Stimulated activated CD4-positive, alpha-beta T cell treated with anti-CD3 and anti-CD28 coated beads, Interleukin-12 subunit alpha, Interleukin-12 subunit beta, amount 100 ng/mL, for 4 hours (primary cell): ENCODE measurements around the gene CRTC1.
"Not testable (repeated sequence)": the region's sequence is repeated elsewhere in the genome, so short reads cannot be mapped to it uniquely, and the experiment has no call there.

Experiments
- DNase-seq: peaks from one replicate; pipeline ENCODE4 v3.0.0-alpha.2; 2020

The CRTC1 gene

GRCh38 chr19:18669883-18670282, 13.6 kb upstream of the CRTC1 start:
- no peak for DNase-seq

DNA sequence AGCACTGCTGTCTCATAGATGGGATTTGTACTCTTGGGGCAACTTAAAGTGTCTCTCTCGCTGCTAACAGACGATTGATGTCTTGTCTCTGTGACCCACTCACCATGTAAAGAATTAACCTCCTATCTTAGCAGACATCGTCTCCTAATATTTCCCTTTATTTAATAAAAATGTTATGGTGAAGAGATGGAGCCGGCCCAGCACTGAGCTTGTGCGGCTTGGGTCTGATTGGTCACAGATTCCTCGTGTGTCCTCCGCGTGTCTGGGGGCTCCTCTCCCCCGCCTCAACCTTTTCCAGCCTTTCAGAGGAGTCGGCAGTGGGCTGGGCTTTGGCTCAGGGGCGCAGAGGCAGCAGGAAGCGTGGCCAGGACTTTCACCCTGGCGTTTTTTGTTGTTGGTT, 13.2 kb upstream of the CRTC1 start:
- no peak for DNase-seq

DNA sequence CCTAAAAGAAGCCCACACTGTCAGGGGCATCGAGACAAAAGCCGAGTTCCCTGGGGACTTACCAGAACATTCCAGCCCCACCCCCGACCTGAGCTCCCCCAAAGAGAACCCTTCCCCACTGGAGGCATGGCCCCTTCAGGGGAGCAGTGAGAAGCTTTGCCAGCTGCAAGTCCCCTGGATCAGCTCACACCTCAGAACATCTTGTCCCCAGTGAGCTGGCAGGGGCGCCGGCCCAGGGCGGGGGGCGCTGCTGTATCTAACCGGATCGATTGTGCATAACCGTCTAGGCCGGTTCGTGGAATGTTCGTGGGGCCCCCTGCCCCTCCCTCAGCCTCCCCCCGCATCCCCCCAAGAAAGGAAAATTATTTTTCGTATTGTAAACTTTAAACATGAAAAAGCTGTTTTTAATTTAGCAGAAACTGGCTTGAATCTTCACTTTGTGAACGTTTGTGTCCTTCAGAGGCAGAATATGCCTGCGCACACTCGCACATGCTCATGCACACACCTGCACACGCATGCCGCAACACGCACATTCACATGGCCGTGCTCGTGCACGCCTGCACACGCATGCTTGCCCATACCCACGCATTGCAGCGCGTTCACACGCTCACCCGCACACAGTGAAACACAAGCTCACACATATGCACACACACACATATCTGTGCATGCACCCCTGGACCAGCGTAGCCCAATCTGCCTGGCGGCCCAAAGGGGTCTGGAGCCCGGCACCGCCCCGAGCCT, 12.0 kb upstream of the CRTC1 start:
- no peak for DNase-seq

- no peak for DNase-seq
These were observed 11.4 kb upstream of the CRTC1 start for GRCh38 chr19:18672044-18672451.

DNA sequence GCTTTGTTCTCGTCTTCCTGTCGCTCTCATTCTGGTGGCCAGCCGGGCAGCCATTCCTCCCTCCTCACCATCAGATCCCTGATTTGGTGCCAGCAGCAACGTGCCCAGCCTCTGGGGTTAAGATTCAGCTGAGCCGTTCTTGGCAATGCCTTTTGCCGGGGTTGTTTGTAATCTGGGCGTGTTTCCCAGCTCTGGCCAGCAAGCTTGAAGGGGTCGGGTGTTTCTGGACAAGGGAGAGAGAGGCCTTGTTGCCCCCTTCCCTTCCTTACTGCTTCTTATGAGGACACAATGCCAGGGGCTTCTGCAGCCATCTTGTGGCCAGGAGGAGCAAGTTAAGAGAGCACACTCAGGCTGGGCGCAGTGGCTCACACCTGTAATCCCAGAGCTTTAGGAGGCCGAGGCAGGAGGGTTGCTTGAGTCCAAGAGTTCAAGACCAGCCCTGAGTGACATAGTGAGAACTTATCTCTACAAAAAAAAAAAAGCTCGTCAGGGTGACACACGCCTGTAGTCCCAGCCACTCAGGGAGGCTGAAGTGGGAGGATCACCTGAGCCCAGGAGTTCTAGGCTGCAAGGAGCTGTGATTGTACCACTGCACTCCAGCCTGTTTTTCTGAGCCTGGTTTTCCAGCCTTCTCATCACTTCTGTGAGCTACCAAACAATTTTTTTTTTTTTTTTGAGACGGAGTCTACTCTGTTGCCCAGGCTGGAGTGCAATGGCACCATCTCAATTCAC, 10.7 kb upstream of the CRTC1 start:
- DNase-seq: no peak

- DNase-seq: no peak
These were observed 8.9 kb upstream of the CRTC1 start for GRCh38 chr19:18674616-18675015.

DNA sequence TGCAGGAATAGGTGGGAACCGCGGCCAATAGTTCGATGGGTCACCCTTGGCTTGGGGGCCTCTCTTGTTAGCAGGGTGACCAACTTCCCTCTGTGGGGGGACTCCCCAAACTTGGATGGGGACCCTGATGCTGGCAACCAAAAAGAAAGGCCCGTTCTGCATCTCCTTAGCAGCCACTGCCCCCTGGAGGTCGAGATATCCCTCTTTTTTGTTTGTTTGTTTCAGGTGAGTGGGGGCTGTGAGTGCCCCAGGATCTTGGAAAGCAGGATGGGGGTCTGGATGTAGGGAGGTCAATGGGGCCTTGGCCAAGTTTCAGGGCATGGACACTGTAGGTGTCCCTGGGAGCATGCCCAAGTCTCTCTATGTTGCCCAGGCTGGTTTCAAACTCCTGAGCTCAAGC, 7.7 kb upstream of the CRTC1 start:
- DNase-seq: no peak

- DNase-seq: no peak
These were observed 6.8 kb upstream of the CRTC1 start for GRCh38 chr19:18676692-18677091.

DNA sequence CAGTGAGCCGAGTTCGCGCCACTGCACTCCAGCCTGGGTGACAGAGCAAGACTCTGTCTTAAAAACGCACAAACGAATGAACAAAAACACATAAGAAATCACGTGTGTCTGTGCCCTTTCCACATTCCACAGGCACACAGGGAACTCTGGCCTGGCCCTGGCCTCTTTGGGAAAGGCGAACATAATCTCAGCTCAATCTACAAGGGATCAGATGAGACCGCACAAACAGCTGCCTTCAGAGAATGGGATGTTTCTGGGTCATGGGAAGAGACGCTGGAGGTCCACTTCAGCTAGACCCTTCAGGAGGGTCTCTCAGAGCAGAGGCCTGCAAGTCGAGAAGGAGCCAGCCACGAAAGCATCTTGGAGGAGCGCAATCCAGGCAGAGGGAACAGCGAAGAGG, 6.3 kb upstream of the CRTC1 start:
- DNase-seq: no peak

- not testable (repeated sequence) for DNase-seq
These were observed 3.3 kb upstream of the CRTC1 start for GRCh38 chr19:18680148-18680547.

DNA sequence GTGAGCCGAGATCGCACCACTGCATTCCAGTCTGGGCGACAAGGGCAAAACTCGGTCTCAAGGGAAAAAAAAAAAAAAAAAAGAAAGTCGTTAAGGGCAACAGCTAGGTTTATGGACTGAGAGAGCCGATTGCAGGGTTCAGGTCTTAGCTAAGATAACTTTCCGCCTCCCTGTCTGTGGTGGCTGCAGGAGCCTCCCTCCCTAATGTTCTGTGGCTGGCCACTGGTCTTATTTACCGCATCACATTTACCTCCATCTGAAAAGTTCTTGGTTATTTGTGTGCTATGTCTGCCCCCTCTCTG, 722 bp upstream of the CRTC1 start:
- no peak for DNase-seq

- no peak for DNase-seq
These were observed 620 bp downstream of the CRTC1 start for GRCh38 chr19:18683958-18684641.

DNA sequence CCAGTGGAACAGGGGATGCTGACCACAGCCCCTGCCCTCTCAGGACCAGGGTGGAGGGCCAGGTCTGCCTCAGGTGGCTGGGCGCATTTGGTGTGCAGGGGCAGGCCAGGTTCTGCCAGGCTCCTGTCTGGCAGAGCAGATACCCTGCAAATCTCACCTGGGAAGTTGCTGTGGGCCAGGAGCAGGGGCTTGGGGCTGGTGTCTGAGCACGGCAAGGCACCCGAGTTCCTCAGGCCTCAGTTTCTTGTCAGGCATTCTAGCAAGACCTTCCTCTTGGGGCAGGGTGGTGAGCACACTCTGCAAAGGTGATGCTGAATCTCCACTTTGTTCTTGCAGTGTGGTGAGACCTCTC, 1.1 kb downstream of the CRTC1 start:
- DNase-seq: no peak

- no peak for DNase-seq
These were observed 2.2 kb downstream of the CRTC1 start for GRCh38 chr19:18685597-18686190.

GRCh38 chr19:18687740-18688465, 4.4 kb downstream of the CRTC1 start:
- DNase-seq: no peak

DNA sequence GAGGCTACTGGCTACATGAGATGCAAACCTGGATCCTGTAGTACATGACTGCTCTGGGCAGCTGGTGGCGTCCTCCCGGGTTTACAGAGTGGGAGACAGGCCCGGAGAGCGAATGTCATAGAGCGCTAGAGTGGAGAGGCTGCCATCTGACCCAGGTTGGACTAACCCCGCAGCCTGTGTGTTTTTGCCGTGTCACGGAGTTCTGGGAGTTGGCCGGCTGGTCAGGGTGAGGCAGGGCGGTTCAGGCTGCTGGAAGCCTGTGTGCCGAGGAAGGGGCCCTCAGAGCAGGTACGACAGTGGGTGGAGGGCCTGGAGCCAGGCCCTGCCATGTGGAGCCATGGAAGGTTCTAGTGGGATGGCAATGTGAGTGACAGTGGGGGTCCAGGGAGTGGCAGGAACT, 12.5 kb downstream of the CRTC1 start:
- DNase-seq: no peak

- no peak for DNase-seq
These were observed 14.2 kb downstream of the CRTC1 start for GRCh38 chr19:18697680-18698079.

- no peak for DNase-seq
These were observed 15.1 kb downstream of the CRTC1 start for GRCh38 chr19:18698321-18699167.

GRCh38 chr19:18699403-18700054, 16.0 kb downstream of the CRTC1 start:
- no peak for DNase-seq

DNA sequence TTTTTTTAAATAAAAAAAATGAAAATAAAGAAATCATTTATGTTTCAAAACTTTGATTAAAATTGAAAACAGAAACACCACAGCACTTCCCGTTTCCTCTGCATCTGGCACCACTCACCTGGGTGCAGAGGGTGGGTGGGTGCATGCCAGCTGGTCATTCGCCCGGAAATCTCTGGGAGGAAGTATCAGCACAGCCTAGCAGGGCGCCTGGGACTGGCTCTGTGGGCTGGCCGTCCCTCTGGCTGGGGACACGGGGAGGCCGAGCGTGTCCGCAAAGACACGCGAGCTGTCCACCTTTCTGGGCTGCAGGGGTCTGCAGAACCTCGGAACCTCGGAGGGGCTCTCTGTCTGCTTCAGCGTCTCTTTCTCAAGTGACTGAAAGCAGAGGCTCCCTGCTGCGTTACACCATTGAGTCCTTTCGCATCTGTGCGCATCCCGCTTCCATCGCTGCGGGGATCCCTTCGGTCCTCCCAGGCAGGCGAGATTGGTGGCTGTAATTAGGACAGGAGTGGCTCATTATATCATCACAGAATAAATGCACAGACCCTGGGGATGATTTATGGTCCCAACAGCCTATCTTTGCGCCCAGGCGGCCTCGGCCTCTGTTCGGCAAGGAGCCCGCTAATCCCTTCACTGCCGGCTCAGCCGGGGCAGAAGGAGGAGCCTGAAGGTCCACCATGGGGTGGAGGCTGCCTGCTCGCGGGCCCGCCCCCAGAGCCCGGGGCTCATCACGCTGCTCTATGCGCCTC, 17.2 kb downstream of the CRTC1 start:
- DNase-seq: peak; percentile 60

DNA sequence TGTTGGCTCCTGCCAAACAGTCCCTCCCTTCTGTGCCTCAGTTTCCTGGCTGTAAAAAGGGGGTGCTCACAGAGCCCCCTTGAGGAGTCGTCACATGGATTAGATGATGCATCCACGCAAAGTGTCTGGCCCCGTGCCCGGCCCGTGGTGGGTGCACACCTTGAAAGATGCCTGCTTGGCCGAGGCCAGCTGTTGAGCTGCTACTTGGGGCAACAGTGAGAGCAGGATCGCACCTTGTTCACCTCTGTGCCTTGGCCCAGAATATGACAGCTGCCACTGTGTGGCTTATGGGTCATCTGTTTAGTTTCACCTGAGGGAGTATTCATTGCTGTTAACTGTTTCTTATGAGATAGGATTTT, 17.7 kb downstream of the CRTC1 start:
- DNase-seq: no peak
